HepG2 (cell line): ENCODE data around the gene NFRKB. TPM values are rescaled to one million over a fixed set of nuclear protein-coding genes. Genes with fewer than 3 reads are reported as not detected.

Experiments used
- AKNA ChIP-seq: sonication (generic); formaldehyde crosslinking; IDR thresholded peaks from 2 replicates; pipeline ENCODE4 v1.4.0; 2020; ENCODE audit warnings: missing genetic modification reagents, borderline replicate concordance
- ATF7 ChIP-seq, 2 experiments: fragments of 450-650 bp in 1 of 2; sonication (generic) in 1 of 2; formaldehyde crosslinking in 1 of 2; IDR thresholded peaks; 2 replicates each; pipeline versions ENCODE4 v1.4.0 to v1.6.1; 2016 to 2020; ENCODE audit warnings: antibody characterized with exemption in 1 of 2, mild to moderate bottlenecking in 1 of 2, missing genetic modification reagents in 1 of 2
- MAFF ChIP-seq: IDR thresholded peaks from 2 replicates; pipeline ENCODE4 v1.6.1; 2011; ENCODE audit warnings: low read depth, low read length, improper control_type of control experiment
- PAXIP1 ChIP-seq: sonication (generic); formaldehyde crosslinking; conservative IDR thresholded peaks from 2 replicates; pipeline ENCODE4 v1.4.0; 2020; ENCODE audit warnings: mild to moderate bottlenecking, missing genetic modification reagents, moderate library complexity
- POLR2A ChIP-seq, 2 experiments: IDR thresholded peaks; 2 replicates each; pipeline ENCODE4 v1.6.1; 2011; ENCODE audit warnings: low read depth in 2 of 2, low read length in 2 of 2, mild to moderate bottlenecking in 1 of 2, moderate library complexity in 1 of 2; ENCODE audit not compliant: insufficient read depth in 1 of 2
- SIX4 ChIP-seq: sonication (generic); formaldehyde crosslinking; IDR thresholded peaks from 2 replicates; pipeline ENCODE4 v1.4.0; 2020; ENCODE audit warnings: missing genetic modification reagents
- SMAD9 ChIP-seq: sonication (generic); formaldehyde crosslinking; IDR thresholded peaks from 2 replicates; pipeline ENCODE4 v1.5.1; 2020; ENCODE audit warnings: mild to moderate bottlenecking, missing genetic modification reagents
- TOPORS ChIP-seq: sonication (generic); formaldehyde crosslinking; IDR thresholded peaks from 2 replicates; pipeline ENCODE4 v1.8.0; 2023; ENCODE audit warnings: mild to moderate bottlenecking, missing genetic modification reagents
- ZNF224 ChIP-seq: sonication (generic); formaldehyde crosslinking; IDR thresholded peaks from 2 replicates; pipeline ENCODE4 v1.5.0; 2020; ENCODE audit warnings: mild to moderate bottlenecking, missing genetic modification reagents
- ZNF354B ChIP-seq: sonication (generic); formaldehyde crosslinking; IDR thresholded peaks from 2 replicates; pipeline ENCODE4 v1.8.0; 2022; ENCODE audit warnings: mild to moderate bottlenecking, missing genetic modification reagents
- ZNF550 ChIP-seq: sonication (generic); formaldehyde crosslinking; IDR thresholded peaks from 2 replicates; pipeline ENCODE4 v1.4.0; 2020; ENCODE audit warnings: mild to moderate bottlenecking, missing genetic modification reagents, borderline replicate concordance
- polyA plus RNA-seq, 8 experiments: library from polyadenylated mRNA; depleted of rRNA in 3 of 8; stranded (reverse) in 7 of 8; unstranded in 1 of 8; fragments of >200 nt; fragmentation: Illumina TruSeq in 4 of 8; extraction: Trizol in 4 of 8; gene quantifications; 2 replicates each; pipeline versions ENCODE4 v1.2.1 to v1.2.3, GENCODE V29; 2011 to 2016; ENCODE audit warnings: low read depth in 4 of 8, missing spikeins in 1 of 8, mixed read lengths in 1 of 8; ENCODE audit not compliant: insufficient read depth in 1 of 8
- total RNA-seq, 5 experiments: library from RNA; depleted of rRNA; stranded (reverse); fragments of >200 nt; fragmentation: Illumina TruSeq; extraction: Trizol; gene quantifications; 2 replicates each; pipeline ENCODE4 v1.2.3, GENCODE V29; 2016; ENCODE audit warnings: low read depth in 1 of 5
- TF ChIP-seq, protein P1 (sequence below): sonication (generic); formaldehyde crosslinking; IDR thresholded peaks from 2 replicates; pipeline ENCODE4 v1.4.0; 2020; ENCODE audit warnings: missing genetic modification reagents
- TF ChIP-seq, protein P2 (sequence below): sonication (generic); formaldehyde crosslinking; IDR thresholded peaks from 2 replicates; pipeline ENCODE4 v1.8.1; 2023; ENCODE audit warnings: mild to moderate bottlenecking, moderate library complexity, missing genetic modification reagents
- TF ChIP-seq, protein P3 (sequence below): sonication (generic); formaldehyde crosslinking; IDR thresholded peaks from 2 replicates; pipeline ENCODE4 v1.8.0; 2022; ENCODE audit warnings: missing genetic modification reagents, mild to moderate bottlenecking, borderline replicate concordance

NFRKB gene
- total and polyA plus RNA-seq, 2 of the 13 experiments (the other 11 are each of a cell fraction or from before 2014, with no cell fraction given) = 22.9 to 23.7 TPM

- TF ChIP-seq AKNA (CRISPR knock-in tag) (no peak), POLR2A (IDR thresholded peaks at IDR 0.05; ENCODE audit: insufficient read depth in 1 of 2, low read depth in 2 of 2, low read length in 2 of 2) (peak in 1 of 2 experiments; percentile 34; a peak in 1 of 4 replicates), ZNF354B (no peak), PAXIP1 (peak; percentile 49), ZNF550 (no peak), TOPORS (CRISPR knock-in tag) (no peak), MAFF (peak; percentile 84), ZNF224 (CRISPR knock-in tag) (no peak), SIX4 (no peak), ATF7 (IDR thresholded peaks at IDR 0.05) (peak; percentile 48; the same call in 1 of the 2 replicates), ATF7 (CRISPR knock-in tag; IDR thresholded peaks at IDR 0.05) (peak; percentile 93), SMAD9 (no peak)
- TF ChIP-seq, protein P1, sequence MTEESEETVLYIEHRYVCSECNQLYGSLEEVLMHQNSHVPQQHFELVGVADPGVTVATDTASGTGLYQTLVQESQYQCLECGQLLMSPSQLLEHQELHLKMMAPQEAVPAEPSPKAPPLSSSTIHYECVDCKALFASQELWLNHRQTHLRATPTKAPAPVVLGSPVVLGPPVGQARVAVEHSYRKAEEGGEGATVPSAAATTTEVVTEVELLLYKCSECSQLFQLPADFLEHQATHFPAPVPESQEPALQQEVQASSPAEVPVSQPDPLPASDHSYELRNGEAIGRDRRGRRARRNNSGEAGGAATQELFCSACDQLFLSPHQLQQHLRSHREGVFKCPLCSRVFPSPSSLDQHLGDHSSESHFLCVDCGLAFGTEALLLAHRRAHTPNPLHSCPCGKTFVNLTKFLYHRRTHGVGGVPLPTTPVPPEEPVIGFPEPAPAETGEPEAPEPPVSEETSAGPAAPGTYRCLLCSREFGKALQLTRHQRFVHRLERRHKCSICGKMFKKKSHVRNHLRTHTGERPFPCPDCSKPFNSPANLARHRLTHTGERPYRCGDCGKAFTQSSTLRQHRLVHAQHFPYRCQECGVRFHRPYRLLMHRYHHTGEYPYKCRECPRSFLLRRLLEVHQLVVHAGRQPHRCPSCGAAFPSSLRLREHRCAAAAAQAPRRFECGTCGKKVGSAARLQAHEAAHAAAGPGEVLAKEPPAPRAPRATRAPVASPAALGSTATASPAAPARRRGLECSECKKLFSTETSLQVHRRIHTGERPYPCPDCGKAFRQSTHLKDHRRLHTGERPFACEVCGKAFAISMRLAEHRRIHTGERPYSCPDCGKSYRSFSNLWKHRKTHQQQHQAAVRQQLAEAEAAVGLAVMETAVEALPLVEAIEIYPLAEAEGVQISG = peak; percentile 41; the same call in 1 of the 2 replicates
- TF ChIP-seq, protein P2, sequence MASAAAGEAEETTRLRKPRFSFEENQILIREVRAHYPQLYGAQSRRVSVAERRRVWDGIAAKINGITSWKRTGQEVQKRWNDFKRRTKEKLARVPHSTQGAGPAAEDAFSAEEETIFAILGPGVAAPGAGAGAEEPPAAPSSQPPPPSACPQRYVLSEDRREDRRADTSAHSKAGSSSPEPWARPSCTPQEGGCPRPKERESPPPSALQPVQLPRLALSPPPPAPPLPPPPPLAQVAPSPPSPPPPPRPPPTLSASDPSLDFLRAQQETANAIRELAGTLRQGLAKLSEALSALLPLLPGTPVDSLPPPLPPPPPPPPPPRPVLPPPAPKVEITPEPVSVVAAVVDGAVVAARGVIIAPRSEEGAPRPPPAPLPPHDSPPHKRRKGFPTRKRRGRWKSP (CRISPR knock-in tag) = no peak
- TF ChIP-seq, protein P3, sequence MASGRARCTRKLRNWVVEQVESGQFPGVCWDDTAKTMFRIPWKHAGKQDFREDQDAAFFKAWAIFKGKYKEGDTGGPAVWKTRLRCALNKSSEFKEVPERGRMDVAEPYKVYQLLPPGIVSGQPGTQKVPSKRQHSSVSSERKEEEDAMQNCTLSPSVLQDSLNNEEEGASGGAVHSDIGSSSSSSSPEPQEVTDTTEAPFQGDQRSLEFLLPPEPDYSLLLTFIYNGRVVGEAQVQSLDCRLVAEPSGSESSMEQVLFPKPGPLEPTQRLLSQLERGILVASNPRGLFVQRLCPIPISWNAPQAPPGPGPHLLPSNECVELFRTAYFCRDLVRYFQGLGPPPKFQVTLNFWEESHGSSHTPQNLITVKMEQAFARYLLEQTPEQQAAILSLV = no peak
Measured at GRCh38 chr11:129861702-129862522, 33.5 kb downstream of the NFRKB start (continued).
